DND-41 (cell line): ENCODE measurements around the gene TMEM269.

Source experiments
- ATAC-seq: fragments of 200-7000 bp; cut with Tn5 transposase; 3 replicates; pipeline ENCODE4 v1.9.1; 2021; ENCODE audit warnings: low read depth; ENCODE audit not compliant: insufficient read depth
- DNase-seq: peaks from one replicate; pipeline ENCODE4 v3.0.0-alpha.2; 2020
- H2AFZ ChIP-seq: 2 replicates; pipeline ENCODE4 v1.6.0; 2012; ENCODE audit warnings: low read depth, low read length
- H3K27ac ChIP-seq: 2 replicates; pipeline ENCODE4 v1.5.1; 2012; ENCODE audit warnings: low read length, inconsistent platforms
- H3K27me3 ChIP-seq: fragments of 200-600 bp; sonication (generic); 2 replicates; pipeline ENCODE4 v1.6.0; 2012; ENCODE audit warnings: low read length, mild to moderate bottlenecking, inconsistent platforms; ENCODE audit not compliant: insufficient read depth, poor library complexity
- H3K36me3 ChIP-seq: 2 replicates; pipeline ENCODE4 v1.5.1; 2012; ENCODE audit warnings: low read length, inconsistent platforms; ENCODE audit not compliant: insufficient read depth
- H3K4me1 ChIP-seq: 2 replicates; pipeline ENCODE4 v1.5.1; 2012; ENCODE audit warnings: mild to moderate bottlenecking, low read length; ENCODE audit not compliant: insufficient read depth
- H3K4me2 ChIP-seq: 2 replicates; pipeline ENCODE4 v1.6.0; 2012; ENCODE audit warnings: mild to moderate bottlenecking, moderate library complexity, low read length, inconsistent platforms; ENCODE audit not compliant: insufficient read depth
- H3K4me3 ChIP-seq, 2 experiments: fragments of 200-600 bp in 1 of 2; shearing (Covaris generic) in 1 of 2; 2 replicates each; pipeline ENCODE4 v1.5.1; 2012 to 2016; ENCODE audit warnings: inconsistent platforms in 2 of 2, low read length in 2 of 2, mild to moderate bottlenecking in 2 of 2, low read depth in 1 of 2, moderate library complexity in 1 of 2
- H3K79me2 ChIP-seq: 2 replicates; pipeline ENCODE4 v1.6.0; 2012; ENCODE audit warnings: low read length, inconsistent platforms; ENCODE audit not compliant: insufficient read depth
- H3K9ac ChIP-seq: 2 replicates; pipeline ENCODE4 v1.6.0; 2012; ENCODE audit warnings: low read depth, mild to moderate bottlenecking, inconsistent platforms, low read length, moderate library complexity
- H3K9me3 ChIP-seq: 2 replicates; pipeline ENCODE4 v1.5.1; 2012; ENCODE audit warnings: low read length, moderate library complexity, mild to moderate bottlenecking, inconsistent platforms; ENCODE audit not compliant: insufficient read depth, severe bottlenecking
- H4K20me1 ChIP-seq: 2 replicates; pipeline ENCODE4 v1.6.0; 2012; ENCODE audit warnings: low read length; ENCODE audit not compliant: insufficient read depth
- CTCF ChIP-seq: IDR thresholded peaks from 2 replicates; pipeline ENCODE4 v1.5.1; 2012; ENCODE audit warnings: borderline replicate concordance, low read length, moderate library complexity, mild to moderate bottlenecking; ENCODE audit not compliant: poor library complexity, severe bottlenecking; ENCODE audit errors: extremely low read depth
- EZH2 ChIP-seq: IDR thresholded peaks from 3 replicates; pipeline ENCODE4 v1.6.1; 2012; ENCODE audit warnings: borderline replicate concordance, low read depth, mild to moderate bottlenecking, moderate library complexity, low read length, inconsistent platforms; ENCODE audit not compliant: severe bottlenecking

TMEM269 gene

GRCh38 chr1:42844592-42845140 is 59.9 kb downstream of the TMEM269 start:
- Histone ChIP-seq H3K36me3 (peaks cover 6% of the 10 kb centered on the region), H3K9me3 (no peaks in the 10 kb centered on the region), H3K4me1 (peaks cover 37% of the 10 kb centered on the region), H2AFZ (no peak overlapping the region), H3K79me2 (peaks cover 17% of the 10 kb centered on the region), H3K4me2 (no peak overlapping the region), H3K4me3 (no peak overlapping the region), H3K27me3 (no peaks in the 10 kb centered on the region), H3K9ac (no peak overlapping the region), H4K20me1 (no peaks in the 10 kb centered on the region), H3K27ac (no peak overlapping the region)
- no peak for TF ChIP-seq CTCF
- no peak for TF ChIP-seq EZH2
- DNase-seq (no peak), ATAC-seq (no peak)

GRCh38 chr1:42845193-42845592 is 60.4 kb downstream of the TMEM269 start:
- H2AFZ ChIP-seq: no peak overlapping the region
- no peak overlapping the region for H3K4me3 ChIP-seq
- no peak for ATAC-seq

GRCh38 chr1:42845866-42846256 is 61.1 kb downstream of the TMEM269 start:
- peak overlapping the region; percentile 31 to 98; a peak in 3 of 4 replicates for H3K4me3 ChIP-seq
- ATAC-seq (no peak), DNase-seq (no peak)
- TF ChIP-seq EZH2 (no peak), CTCF (no peak)
- peaks cover 18% of the 10 kb centered on the region for H3K36me3 ChIP-seq
- H2AFZ ChIP-seq: peak overlapping the region; percentile 95
- peak overlapping the region; percentile 83 for H3K9ac ChIP-seq
- H3K27ac ChIP-seq: peak overlapping the region; percentile 69
- H3K79me2 ChIP-seq: peaks cover 20% of the 10 kb centered on the region
- no peaks in the 10 kb centered on the region for H4K20me1 ChIP-seq
- H3K27me3 ChIP-seq: no peaks in the 10 kb centered on the region
- peak overlapping the region; percentile 90 for H3K4me2 ChIP-seq
- peaks cover 37% of the 10 kb centered on the region for H3K4me1 ChIP-seq
- H3K9me3 ChIP-seq: no peaks in the 10 kb centered on the region

More at GRCh38 chr1:42845193-42845592, 60.4 kb downstream of the TMEM269 start:
- no peaks in the 10 kb centered on the region for H4K20me1 ChIP-seq
- peaks cover 11% of the 10 kb centered on the region for H3K36me3 ChIP-seq
- no peak for DNase-seq
- H3K4me2 ChIP-seq: peak overlapping the region; percentile 90; the same call in 1 of the 2 replicates
- H3K9me3 ChIP-seq: no peaks in the 10 kb centered on the region
- H3K9ac ChIP-seq: no peak overlapping the region
- peaks cover 20% of the 10 kb centered on the region for H3K79me2 ChIP-seq
- no peaks in the 10 kb centered on the region for H3K27me3 ChIP-seq
- H3K27ac ChIP-seq: no peak overlapping the region
- peaks cover 37% of the 10 kb centered on the region for H3K4me1 ChIP-seq
- TF ChIP-seq CTCF (no peak), EZH2 (no peak)
